HG03432 (cell line): ENCODE results near the gene GDPD4.

ENCODE experiments used
- ATAC-seq: cut with Tn5 transposase; IDR thresholded peaks from one replicate; pipeline ENCODE4 v1.9.1; 2021; ENCODE audit warnings: mild to moderate bottlenecking, moderate library complexity; ENCODE audit not compliant: unreplicated experiment

GDPD4 gene

DNA sequence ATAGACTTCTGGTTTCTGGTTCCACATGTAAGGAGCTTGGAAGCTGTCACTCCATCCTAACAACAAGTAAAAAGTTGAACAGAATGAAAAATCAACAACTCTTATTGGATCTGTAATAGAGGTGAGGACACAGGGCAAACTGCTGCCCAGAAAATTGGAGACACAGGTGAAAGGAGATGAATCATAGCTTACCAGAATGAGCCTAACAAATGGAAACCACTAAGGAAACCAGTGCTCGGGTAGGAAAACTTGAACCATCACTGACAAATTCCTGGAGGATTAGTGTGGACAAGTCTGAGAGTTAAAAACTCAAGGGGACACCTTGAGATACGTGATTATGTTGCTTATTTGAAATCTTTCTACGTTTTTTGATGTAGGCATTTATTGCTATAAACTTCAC is 52.1 kb downstream of the GDPD4 start:
- no peak for ATAC-seq

DNA sequence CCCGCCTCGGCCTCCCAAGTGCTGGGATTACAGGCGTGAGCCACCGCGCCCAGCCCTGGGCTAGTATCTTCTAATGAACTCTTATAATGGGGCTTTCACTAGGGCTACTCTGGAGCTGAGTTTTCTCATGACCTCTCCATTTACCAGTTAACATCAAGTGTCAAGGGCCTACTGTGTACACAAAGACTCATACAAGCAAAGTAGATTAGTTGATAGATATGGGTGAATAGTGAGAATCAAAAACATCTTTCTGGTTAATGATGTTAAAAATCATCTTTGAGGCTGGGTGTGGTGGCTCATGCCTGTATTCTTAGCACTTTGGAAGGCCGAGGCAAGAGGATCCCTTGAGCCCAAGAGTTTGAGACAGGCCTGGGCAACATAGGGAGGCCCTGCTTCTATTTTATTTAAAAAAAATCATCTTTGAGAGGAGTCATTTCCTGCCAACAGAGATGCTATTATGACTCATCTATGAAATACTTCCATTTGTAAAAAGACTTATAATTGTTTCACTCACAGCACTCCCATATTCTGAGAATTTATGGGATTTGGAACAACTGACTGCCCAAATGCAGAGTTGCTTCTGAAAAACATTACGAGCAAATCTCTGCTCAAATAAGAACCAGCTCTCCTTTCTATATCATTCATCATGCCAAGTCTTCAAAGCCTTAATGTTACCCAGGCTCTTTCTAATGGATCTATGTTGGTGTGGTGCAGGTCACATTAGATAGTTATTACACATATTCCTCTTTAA is 57.0 kb downstream of the GDPD4 start:
- no peak for ATAC-seq

DNA sequence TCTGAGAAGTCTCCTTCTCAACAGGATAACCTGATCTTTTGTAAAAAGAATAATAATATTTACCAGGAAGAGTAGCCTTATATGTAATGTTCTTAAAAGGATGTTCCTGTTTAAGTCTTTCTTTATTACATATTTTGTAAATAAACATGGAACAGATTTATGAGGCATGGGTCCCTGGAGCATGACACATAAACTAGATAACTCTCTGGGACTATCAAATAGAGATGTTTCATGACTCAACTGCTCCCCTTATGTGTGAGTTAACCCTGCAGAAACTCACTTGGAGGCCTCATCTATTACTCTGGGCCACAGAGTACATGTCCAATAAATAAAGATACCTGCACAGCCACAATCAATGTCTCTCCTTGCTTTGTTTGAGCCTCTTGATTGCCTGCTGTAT is 64.6 kb downstream of the GDPD4 start:
- ATAC-seq = no peak

DNA sequence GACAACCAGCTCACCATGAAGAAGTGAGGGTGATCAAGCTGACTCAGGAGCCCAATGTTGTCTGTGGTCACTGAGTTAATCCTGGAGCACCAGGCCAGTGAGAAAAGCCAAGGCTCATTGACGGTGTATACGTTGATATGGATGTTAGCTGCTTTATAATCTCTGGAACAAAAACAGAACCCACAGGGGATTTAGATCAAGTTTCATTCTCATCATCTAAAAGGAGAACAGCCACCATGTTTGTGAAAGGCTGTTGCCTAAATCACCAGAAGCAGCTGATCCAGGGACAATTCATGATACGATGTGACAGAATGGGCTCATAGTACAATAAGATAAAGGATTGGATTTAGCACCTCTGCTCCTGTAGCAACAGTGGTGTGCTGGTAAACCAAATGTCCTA is 68.5 kb downstream of the GDPD4 start:
- ATAC-seq = no peak

DNA sequence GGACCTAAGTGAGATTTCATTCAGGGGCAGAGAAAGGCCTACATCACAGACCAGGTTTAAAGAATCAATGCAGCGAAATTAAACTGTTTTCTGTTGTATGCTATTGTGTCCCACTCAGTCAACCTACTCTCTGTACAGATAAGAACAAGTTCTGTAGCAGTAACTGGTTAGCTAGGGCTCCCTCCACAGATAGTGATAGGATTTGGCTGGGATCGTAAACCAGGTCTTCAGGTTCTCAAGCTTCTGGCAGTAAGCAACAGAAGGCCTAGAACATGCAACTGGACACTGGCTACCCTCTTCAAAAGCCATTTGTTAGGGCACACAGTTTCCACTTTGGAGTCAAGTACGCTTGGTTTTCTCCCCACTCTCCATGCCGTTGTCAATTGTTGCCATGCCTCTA is 69.2 kb downstream of the GDPD4 start:
- ATAC-seq = no peak

- ATAC-seq = no peak
These were observed 69.7 kb downstream of the GDPD4 start for GRCh38 chr11:77231800-77232199.

DNA sequence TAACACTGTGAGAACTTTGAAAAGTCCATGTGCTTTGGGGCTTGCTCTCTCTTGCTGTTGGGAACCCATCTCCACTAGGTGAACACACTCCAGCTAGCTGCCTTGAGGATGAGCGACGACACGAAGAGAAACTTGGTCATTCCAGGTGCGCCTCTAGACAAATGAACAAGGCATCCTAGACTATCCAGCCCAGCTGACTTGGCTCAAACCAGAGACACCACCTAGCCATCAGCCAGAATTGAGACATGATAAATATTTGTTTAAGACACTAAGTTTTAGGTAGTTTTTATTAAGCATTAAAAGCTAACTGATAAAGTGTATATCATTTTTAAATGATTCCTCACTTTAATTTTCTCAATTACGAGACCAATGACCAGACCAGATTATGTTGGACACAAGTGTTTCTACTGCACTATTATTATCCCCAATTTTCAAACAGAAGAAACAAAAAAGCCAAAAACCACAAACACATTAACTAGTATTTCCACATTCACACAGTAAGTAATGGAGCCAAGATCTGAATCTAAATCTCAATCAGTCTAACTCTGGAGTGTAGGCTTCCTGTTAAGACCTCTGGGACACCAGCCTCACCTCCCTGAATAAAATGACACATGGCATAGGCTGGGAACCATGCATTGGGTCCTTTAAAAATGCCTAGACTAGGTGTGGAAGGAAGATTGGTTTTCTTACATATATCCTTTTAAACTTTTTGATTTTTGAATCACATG is 70.4 kb downstream of the GDPD4 start:
- ATAC-seq = no peak

GRCh38 chr11:77223797-77224196 is 77.7 kb downstream of the GDPD4 start:
- no peak for ATAC-seq

DNA sequence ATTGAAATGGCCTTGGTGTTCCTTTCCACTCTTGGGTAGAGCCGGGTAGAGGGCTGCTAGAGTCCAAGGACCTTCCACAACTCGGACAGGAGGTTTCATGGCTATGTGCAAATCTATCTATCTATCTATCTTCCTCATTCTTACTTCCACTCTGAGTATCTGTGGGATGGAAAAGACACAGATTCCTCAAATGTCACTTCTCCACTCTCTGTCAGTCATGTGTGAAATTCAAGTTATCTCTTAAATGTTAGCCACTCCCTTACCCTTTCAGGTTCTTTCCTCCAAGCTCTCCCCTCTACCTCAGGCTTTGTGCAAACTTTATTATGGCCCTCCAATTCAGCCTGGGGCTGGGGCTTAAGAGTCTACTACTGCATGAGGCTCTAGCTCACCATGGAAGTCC is 84.3 kb downstream of the GDPD4 start:
- no peak for ATAC-seq

DNA sequence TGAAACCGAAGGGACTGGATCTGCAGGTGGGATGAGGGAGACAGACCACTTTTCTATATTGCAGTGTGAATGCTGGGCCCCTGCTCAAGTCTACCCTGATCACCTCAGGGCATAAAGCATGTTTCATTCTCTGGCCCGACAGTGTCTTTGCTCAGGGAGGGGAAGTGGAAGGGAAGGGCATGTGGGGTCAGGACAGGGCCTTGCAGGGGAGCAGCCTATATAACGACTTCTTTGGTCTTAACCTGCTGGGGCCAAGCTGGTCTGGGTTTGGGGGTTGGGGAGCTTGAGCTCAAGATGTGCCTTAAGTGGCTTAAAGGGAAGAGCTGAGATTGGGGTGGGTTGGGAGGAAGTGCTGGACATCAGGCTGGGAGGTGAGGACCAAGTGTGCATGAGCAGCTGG is 86.4 kb downstream of the GDPD4 start:
- no peak for ATAC-seq

GRCh38 chr11:77214557-77214956 is 86.9 kb downstream of the GDPD4 start:
- ATAC-seq = no peak

GRCh38 chr11:77213589-77214428 is 87.7 kb downstream of the GDPD4 start:
- ATAC-seq = no peak

- no peak for ATAC-seq
These were observed 88.4 kb downstream of the GDPD4 start for GRCh38 chr11:77213029-77213579.

- ATAC-seq = no peak
These were observed 89.0 kb downstream of the GDPD4 start for GRCh38 chr11:77212314-77213007.

GRCh38 chr11:77211594-77212251 is 89.8 kb downstream of the GDPD4 start:
- no peak for ATAC-seq

- ATAC-seq = no peak
These were observed 90.4 kb downstream of the GDPD4 start for GRCh38 chr11:77211040-77211451.

- no peak for ATAC-seq
These were observed 91.8 kb downstream of the GDPD4 start for GRCh38 chr11:77209663-77210062.

DNA sequence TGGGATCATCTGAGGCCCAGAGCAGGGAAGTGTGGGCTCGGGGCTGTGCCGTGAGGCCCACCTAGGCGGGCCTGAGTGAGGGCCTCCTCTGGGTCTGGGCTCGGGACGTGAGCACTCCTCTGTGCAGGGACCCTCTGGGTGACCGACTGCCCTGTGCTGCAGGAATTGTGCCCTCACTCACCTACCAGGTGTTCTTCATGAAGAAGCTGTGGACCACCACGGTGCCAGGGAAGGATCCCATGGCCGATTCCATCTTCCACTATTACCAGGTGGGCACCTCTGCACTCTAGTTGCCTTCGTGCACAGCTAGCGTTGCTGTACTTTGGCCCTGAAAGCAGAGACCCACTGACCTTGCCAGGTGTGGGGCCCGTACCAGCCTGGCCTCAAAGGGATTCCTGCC is 93.0 kb downstream of the GDPD4 start:
- ATAC-seq = no peak

DNA sequence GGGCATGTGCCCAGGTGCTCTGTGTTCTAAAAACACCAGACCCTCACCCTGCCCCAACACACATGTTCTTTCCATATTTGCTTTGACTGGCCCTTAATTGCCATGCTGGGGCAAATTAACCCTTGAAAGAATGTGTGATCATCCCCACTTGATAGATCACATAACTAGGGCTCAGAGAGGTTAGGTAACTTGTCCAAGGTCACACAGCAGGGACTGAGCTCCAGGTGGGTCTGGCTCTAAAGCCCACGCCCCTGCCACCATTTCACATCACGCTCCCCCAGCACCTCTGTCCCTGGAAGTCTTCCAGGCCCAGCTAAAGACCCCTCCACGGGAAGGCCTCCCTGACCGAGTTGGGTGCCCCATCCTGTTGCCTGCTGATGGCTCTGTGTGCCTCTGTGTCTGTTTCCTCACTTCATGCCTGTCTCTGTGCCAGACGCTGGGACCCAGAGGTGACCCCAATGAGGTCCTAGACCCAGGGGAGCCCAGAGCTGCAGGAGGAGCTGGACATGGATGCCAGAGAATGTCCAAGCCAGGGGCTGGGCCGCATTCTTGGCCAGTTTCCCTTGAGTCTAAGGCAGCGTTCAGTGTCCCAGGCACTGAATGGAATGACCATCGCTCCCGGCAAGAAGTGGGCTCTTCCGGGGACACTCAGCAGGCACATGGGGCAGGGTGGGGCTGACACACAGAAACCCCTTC is 93.7 kb downstream of the GDPD4 start:
- no peak for ATAC-seq
